ENCODE data around the gene PDE6H.

DNA sequence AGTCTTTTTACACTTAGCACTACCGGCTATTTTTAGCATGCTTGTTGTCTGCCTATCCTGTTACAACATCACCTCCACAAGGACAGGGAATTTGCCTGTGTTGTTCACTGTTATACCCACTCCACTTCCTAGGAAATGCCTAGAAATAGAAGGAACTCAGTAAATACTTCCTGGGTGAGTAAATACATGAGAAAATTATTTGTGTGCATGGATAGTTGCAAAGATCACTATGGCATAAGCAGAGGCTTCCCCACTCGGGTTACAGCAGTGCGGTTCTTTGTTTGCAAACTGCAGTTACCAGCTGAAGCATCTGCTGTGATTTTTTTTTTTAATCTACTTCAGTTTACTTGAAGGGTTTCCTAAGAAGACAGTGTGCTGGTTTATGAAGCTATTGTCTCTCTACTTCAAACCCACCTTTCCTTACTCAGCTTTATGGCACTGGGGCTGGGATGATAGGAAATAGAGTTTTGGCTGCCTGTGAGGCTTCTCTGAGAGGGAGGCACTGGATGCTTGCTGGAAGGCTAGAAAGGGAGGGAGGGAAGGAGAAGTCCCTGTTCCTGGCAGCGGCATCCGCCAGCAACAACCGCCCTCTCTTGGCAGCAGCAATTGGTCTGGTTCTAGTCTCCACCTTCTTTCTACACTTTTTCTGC lies 29.0 kb downstream of the PDE6H start:
- TF ChIP-seq CTCF (IDR thresholded peaks at IDR 0.05; ENCODE audit: borderline replicate concordance, extremely low read depth, low read length, poor library complexity, severe bottlenecking) (no peak), EZH2 (IDR thresholded peaks at IDR 0.05; ENCODE audit: borderline replicate concordance, low read depth, low read length, severe bottlenecking) (no peak)

Data from DND-41 (cell line).